SK-N-SH treated with all-trans-retinoic acid at 6 μM for 48 hours (cell line): Measurements from ENCODE around the gene TMEFF2.

Experiments
- ARNTL ChIP-seq: fragments of 450-650 bp; formaldehyde crosslinking; IDR thresholded peaks from 2 replicates; pipeline ENCODE4 v1.5.0; 2020; ENCODE audit warnings: low read depth, mild to moderate bottlenecking, moderate library complexity, borderline replicate concordance
- BACH2 ChIP-seq: fragments of 250-450 bp; sonication (Bioruptor Pico); IDR thresholded peaks from 2 replicates; pipeline ENCODE4 v1.9.0; 2021; ENCODE audit warnings: mild to moderate bottlenecking, borderline replicate concordance
- ISL1 ChIP-seq: fragments of 250-450 bp; sonication (Bioruptor Pico); IDR thresholded peaks from 2 replicates; pipeline ENCODE4 v2.1.2; 2022; ENCODE audit warnings: mild to moderate bottlenecking, moderate library complexity
- RARB ChIP-seq: fragments of 250-450 bp; sonication (Bioruptor Pico); IDR thresholded peaks from 2 replicates; pipeline ENCODE4 v1.8.0; 2021; ENCODE audit warnings: mild to moderate bottlenecking, moderate library complexity
- SNAI2 ChIP-seq: fragments of 250-450 bp; sonication (Bioruptor Pico); IDR thresholded peaks from 2 replicates; pipeline ENCODE4 v1.5.0; 2020; ENCODE audit warnings: mild to moderate bottlenecking, moderate library complexity
- ZC3H10 ChIP-seq: fragments of 250-450 bp; sonication (Bioruptor Pico); IDR thresholded peaks from 2 replicates; pipeline ENCODE4 v1.5.1; 2021; ENCODE audit warnings: mild to moderate bottlenecking, moderate library complexity
- ZFP3 ChIP-seq: fragments of 250-450 bp; sonication (Bioruptor Pico); IDR thresholded peaks from 2 replicates; pipeline ENCODE4 v1.5.0; 2020; ENCODE audit warnings: mild to moderate bottlenecking, moderate library complexity
- ZFP30 ChIP-seq: fragments of 450-650 bp; formaldehyde crosslinking; IDR thresholded peaks from 2 replicates; pipeline ENCODE4 v1.5.0; 2022; ENCODE audit warnings: mild to moderate bottlenecking, moderate library complexity
- ZNF8 ChIP-seq: fragments of 450-650 bp; formaldehyde crosslinking; IDR thresholded peaks from 2 replicates; pipeline ENCODE4 v1.5.0; 2020; ENCODE audit warnings: mild to moderate bottlenecking, moderate library complexity
- TF ChIP-seq, protein P1 (sequence below): fragments of 250-450 bp; sonication (Bioruptor Pico); IDR thresholded peaks from 2 replicates; pipeline ENCODE4 v1.8.0; 2020; ENCODE audit warnings: mild to moderate bottlenecking, moderate library complexity, borderline replicate concordance

DNA sequence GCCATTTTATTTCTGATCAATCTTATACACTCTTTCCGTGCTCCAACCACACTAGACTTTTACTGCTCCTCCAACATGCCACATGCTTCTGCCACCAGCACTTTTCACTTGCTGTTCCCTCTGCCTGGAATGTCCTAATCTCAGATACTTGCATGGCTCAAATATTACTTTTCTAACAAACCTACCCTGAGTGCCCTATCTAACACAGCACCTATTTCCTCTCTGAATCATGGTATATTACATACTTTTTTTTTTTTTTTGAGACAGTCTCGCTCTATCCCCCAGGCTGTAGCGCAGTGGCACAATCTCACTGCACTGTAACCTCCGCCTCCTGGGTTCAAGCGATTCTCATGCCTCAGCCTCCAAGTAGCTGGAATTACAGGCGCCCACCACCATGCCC, 181.5 kb downstream of the TMEFF2 start:
- TF ChIP-seq ZC3H10 (CRISPR knock-in tag) = no peak
- TF ChIP-seq ZFP30 (CRISPR knock-in tag) = no peak
- TF ChIP-seq ZNF8 = no peak
- TF ChIP-seq SNAI2 = no peak
- TF ChIP-seq, protein P1, sequence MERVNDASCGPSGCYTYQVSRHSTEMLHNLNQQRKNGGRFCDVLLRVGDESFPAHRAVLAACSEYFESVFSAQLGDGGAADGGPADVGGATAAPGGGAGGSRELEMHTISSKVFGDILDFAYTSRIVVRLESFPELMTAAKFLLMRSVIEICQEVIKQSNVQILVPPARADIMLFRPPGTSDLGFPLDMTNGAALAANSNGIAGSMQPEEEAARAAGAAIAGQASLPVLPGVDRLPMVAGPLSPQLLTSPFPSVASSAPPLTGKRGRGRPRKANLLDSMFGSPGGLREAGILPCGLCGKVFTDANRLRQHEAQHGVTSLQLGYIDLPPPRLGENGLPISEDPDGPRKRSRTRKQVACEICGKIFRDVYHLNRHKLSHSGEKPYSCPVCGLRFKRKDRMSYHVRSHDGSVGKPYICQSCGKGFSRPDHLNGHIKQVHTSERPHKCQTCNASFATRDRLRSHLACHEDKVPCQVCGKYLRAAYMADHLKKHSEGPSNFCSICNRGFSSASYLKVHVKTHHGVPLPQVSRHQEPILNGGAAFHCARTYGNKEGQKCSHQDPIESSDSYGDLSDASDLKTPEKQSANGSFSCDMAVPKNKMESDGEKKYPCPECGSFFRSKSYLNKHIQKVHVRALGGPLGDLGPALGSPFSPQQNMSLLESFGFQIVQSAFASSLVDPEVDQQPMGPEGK (CRISPR knock-in tag) = no peak
- no peak for TF ChIP-seq ISL1
- TF ChIP-seq RARB (CRISPR knock-in tag) = no peak
- no peak for TF ChIP-seq ZFP3 (CRISPR knock-in tag)
- TF ChIP-seq ARNTL = no peak
- no peak for TF ChIP-seq BACH2 (CRISPR knock-in tag)
